DMS 273 (cell line): ENCODE results near the gene PRDM5.

Source experiments
- DNase-seq: peaks from one replicate; lab custom pipeline; 2025; ENCODE audit not compliant: unreplicated experiment; lab: John Stamatoyannopoulos, UW

The PRDM5 gene

GRCh38 chr4:120915336-120915735 lies 7.2 kb downstream of the PRDM5 start:
- peak; percentile 50 for DNase-seq

- no peak for DNase-seq
Measured at GRCh38 chr4:120903419-120903818, 19.1 kb downstream of the PRDM5 start.

GRCh38 chr4:120902925-120903324 lies 19.6 kb downstream of the PRDM5 start:
- DNase-seq, result no peak

- no peak for DNase-seq
Measured at GRCh38 chr4:120901731-120902130, 20.8 kb downstream of the PRDM5 start.

- DNase-seq, result no peak
Measured at GRCh38 chr4:120897981-120898719, 24.4 kb downstream of the PRDM5 start.

- DNase-seq, result no peak
Measured at GRCh38 chr4:120895554-120895953, 27.0 kb downstream of the PRDM5 start.

- DNase-seq, result no peak
Measured at GRCh38 chr4:120893314-120893713, 29.2 kb downstream of the PRDM5 start.

- DNase-seq, result no peak
Measured at GRCh38 chr4:120886191-120886590, 36.3 kb downstream of the PRDM5 start.

- no peak for DNase-seq
Measured at GRCh38 chr4:120881846-120882245, 40.7 kb downstream of the PRDM5 start.

GRCh38 chr4:120881351-120881750 lies 41.2 kb downstream of the PRDM5 start:
- DNase-seq, result no peak

- DNase-seq, result no peak
Measured at GRCh38 chr4:120877021-120877420, 45.5 kb downstream of the PRDM5 start.

- no peak for DNase-seq
Measured at GRCh38 chr4:120874792-120875774, 47.4 kb downstream of the PRDM5 start.

- no peak for DNase-seq
Measured at GRCh38 chr4:120873554-120873953, 49.0 kb downstream of the PRDM5 start.

GRCh38 chr4:120871173-120871572 lies 51.4 kb downstream of the PRDM5 start:
- no peak for DNase-seq

GRCh38 chr4:120870279-120870673 lies 52.2 kb downstream of the PRDM5 start:
- DNase-seq, result peak; percentile 14

GRCh38 chr4:120869613-120870278 lies 52.8 kb downstream of the PRDM5 start:
- peak; percentile 21 for DNase-seq

GRCh38 chr4:120867506-120867905 lies 55.0 kb downstream of the PRDM5 start:
- DNase-seq, result no peak

- peak; percentile 33 for DNase-seq
Measured at GRCh38 chr4:120865985-120866384, 56.5 kb downstream of the PRDM5 start.

- DNase-seq, result no peak
Measured at GRCh38 chr4:120864969-120865368, 57.6 kb downstream of the PRDM5 start.

GRCh38 chr4:120862432-120862831 lies 60.1 kb downstream of the PRDM5 start:
- DNase-seq, result no peak

- DNase-seq, result no peak
Measured at GRCh38 chr4:120861852-120862251, 60.7 kb downstream of the PRDM5 start.
